HG03139 (cell line): ENCODE measurements around the gene HOXD13.

Source experiments
- ATAC-seq: cut with Tn5 transposase; IDR thresholded peaks from one replicate; pipeline ENCODE4 v1.9.1; 2021; ENCODE audit not compliant: unreplicated experiment

The HOXD13 gene

GRCh38 chr2:176118601-176119339 lies 26.2 kb downstream of the HOXD13 start:
- ATAC-seq: no peak

GRCh38 chr2:176120364-176121189 lies 28.1 kb downstream of the HOXD13 start:
- no peak for ATAC-seq

- ATAC-seq: no peak
Measured at GRCh38 chr2:176121190-176122051, 28.9 kb downstream of the HOXD13 start.

- ATAC-seq: no peak
Measured at GRCh38 chr2:176122052-176122682, 29.6 kb downstream of the HOXD13 start.

- ATAC-seq: no peak
Measured at GRCh38 chr2:176122683-176123410, 30.3 kb downstream of the HOXD13 start, which contains the start of gene HOXD9. Gene HOXD9, plus strand, starts transcription at chr2:176122719. Its CDS starts 50 bp downstream, at chr2:176122769.

GRCh38 chr2:176123411-176124109 lies 31.0 kb downstream of the HOXD13 start:
- no peak for ATAC-seq

GRCh38 chr2:176124110-176124946 lies 31.8 kb downstream of the HOXD13 start:
- no peak for ATAC-seq

- ATAC-seq: no peak
Measured at GRCh38 chr2:176124947-176125771, 32.6 kb downstream of the HOXD13 start.

GRCh38 chr2:176125772-176126054 lies 33.2 kb downstream of the HOXD13 start:
- ATAC-seq: no peak

GRCh38 chr2:176126929-176127773 lies 34.6 kb downstream of the HOXD13 start:
- no peak for ATAC-seq

- ATAC-seq: no peak
Measured at GRCh38 chr2:176127774-176128072, 35.2 kb downstream of the HOXD13 start.

GRCh38 chr2:176128172-176128981 lies 35.9 kb downstream of the HOXD13 start:
- no peak for ATAC-seq

- ATAC-seq: no peak
Measured at GRCh38 chr2:176128982-176129796, 36.7 kb downstream of the HOXD13 start, which contains the start of gene HOXD8. Gene HOXD8, plus strand, starts transcription at chr2:176129705. Its CDS starts 662 bp downstream, at chr2:176130367.

GRCh38 chr2:176129813-176130146 lies 37.3 kb downstream of the HOXD13 start:
- ATAC-seq: no peak

- ATAC-seq: no peak
Measured at GRCh38 chr2:176130147-176130956, 37.8 kb downstream of the HOXD13 start.
